ENCODE results near the gene ALPG.
"Not testable (repeated sequence)": the region's sequence is repeated elsewhere in the genome, so short reads cannot be mapped to it uniquely, and the experiment has no call there.

The ALPG gene

DNA sequence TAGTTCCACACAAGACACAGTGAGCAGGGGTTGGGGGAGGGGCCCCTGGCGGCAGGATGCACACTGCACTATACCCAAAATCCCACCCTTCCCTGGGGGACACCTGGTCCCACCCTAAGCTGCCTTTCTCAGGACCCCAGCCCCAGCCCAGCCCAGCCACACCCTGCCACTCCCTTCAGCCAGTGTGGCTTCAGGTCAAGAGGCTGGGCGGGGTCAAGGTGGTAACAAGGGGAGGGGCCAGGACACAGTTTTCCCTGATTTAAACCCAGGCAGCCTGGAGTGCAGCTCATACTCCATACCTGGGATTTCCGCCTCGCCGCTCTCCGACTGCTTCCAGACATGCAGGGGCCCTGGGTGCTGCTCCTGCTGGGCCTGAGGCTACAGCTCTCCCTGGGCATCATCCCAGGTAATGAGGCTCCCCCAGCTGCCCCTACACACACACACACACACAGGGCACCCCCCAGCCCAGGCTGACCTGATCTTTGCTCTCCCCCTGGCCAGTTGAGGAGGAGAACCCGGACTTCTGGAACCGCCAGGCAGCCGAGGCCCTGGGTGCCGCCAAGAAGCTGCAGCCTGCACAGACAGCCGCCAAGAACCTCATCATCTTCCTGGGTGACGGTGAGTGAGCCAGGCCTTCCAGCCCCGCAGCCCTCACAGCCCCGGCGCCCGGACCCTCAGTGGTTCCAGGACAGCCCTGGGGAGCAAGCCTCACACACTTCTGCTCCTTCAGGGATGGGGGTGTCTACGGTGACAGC, at the start of gene ALPG:
ALPG (plus strand) TSS at position 289 of the 755 bp plus-strand sequence; CDS start at position 340, 51 bp downstream.
- no peak for DNase-seq (ENCODE audit: low read depth in 3 of 3, low spot score in 1 of 3)

DNA sequence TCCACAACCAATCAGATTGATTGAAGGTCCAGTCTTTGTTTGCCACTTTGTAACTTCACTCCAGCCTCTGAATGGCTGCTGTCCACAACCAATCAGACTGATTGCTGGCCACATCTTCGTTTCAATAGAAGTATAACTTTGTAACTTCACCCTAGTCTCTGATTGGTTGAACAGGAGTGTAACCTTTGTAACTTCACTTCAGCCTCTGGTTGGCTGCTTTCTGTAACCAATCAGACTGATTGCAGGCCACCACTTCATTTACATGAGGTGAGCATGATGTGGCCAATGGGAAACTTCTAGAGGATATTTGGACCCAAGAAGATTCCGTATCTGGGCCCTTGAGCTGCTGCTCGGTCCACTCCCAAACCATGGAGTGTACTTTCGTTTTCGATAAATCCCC, 45.0 kb upstream of the ALPG start:
- DNase-seq (ENCODE audit: low read depth in 3 of 3, low spot score in 1 of 3), result no peak

DNA sequence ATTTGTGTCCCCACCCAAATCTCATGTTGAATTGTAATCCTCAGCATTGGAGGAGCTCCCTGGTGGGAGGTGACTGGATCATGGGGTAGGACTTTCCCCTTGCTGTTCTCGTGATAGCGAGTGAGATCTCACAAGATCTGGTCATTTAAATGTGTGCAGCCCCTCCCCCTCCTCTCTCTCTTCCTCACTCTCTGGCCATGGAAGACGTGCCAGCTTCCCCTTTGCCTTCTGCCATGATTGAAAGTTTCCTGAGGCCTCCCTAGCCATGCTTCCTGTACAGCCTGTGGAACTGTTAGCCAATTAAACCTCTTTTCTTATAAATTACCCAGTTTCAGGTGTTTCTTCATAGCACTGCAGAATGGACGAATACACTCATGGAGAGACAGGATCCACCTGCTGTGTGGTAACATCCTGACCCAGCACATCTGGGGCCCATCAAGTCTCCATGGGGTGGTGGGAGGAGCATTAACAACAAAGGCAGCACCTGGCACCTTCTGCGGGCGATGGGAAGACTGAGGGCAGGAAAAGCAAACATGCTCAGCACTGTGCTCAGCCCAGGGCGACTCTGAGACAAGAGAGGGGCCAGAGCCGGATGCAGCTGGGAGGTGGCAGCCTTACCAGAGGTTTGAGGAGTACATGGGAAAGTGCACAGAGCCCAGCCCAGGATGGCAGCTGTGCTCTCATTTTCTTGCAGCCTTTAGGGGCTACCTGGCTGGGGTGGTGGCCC, 44.3 kb upstream of the ALPG start:
- no peak for DNase-seq (ENCODE audit: low read depth in 3 of 3, low spot score in 1 of 3)

DNA sequence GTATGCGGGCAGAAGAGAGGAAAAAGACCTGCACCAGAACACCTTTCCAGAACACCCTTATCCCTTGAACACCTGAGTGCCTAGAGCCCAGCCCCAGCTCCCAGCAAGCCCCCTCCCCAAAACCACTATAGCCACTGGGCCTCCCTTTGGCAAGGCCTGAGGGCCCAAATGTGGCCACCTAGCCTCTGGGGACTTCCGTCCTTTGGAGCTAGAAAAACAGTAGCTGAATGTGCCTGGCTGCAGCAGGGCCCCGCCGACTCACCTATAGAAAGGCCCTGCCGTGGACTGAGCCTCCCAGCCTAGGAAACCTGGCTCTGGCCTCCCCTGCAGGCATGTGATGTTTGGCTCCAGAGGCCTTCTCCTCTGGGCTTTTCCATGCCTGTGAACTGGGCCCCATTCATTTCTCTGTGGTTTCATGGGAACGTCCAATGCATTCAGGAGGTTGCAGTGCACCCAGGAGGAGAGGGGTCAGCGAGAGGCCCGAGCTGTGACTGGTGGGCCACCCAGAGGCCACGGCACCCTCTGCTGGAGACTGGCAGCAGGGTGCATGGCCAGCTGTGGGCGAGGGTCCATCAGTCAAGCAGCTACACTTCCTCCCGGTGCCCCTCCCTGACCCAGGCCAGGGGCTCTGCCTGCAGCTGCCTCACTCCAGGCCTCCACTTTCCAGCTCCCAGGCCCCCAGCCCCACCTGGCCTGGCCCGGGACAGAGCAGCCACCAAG, 43.4 kb upstream of the ALPG start:
- not testable (repeated sequence) for DNase-seq (ENCODE audit: low read depth in 3 of 3, low spot score in 1 of 3)

DNA sequence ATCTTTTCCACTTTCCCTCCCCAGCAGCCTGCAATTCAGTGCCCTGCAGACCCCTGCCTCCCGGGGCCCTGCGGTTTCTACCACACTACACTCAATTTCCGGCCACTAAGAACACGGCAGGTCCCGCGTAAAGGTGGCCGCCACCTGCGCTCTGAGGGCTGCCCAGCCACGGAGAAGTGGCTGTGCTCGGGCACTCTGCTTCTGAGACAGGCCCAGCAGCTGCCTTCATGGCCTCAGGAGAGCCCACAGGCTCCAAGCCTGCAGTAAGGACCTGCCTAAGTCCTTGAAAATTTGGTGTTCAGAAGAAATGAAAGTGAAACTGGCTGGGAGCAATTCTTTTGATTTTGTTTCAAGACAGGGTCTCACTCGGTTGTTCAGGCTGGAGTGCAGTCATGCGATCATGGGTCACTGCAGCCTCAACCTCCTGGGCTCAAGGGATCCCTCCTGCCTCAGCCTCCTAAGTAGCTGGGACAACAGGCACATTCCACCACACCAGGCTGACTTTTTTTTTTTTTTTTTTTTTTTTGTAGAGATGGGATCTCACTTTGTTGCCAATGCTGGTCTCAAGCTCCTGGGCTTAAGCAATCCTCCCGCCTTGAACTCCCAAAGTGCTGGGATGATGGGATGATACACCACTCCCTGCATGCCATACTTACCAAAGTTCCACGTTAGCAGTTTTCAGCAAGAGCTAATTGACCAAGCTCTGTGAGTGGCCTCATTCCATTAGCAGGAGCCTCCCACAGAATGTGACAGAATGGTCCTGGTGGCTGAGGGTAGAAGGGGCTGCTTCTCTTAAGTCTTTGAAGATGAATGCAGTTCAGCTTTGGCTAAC, 42.6 kb upstream of the ALPG start:
- DNase-seq (ENCODE audit: low read depth in 3 of 3, low spot score in 1 of 3), result no peak

DNA sequence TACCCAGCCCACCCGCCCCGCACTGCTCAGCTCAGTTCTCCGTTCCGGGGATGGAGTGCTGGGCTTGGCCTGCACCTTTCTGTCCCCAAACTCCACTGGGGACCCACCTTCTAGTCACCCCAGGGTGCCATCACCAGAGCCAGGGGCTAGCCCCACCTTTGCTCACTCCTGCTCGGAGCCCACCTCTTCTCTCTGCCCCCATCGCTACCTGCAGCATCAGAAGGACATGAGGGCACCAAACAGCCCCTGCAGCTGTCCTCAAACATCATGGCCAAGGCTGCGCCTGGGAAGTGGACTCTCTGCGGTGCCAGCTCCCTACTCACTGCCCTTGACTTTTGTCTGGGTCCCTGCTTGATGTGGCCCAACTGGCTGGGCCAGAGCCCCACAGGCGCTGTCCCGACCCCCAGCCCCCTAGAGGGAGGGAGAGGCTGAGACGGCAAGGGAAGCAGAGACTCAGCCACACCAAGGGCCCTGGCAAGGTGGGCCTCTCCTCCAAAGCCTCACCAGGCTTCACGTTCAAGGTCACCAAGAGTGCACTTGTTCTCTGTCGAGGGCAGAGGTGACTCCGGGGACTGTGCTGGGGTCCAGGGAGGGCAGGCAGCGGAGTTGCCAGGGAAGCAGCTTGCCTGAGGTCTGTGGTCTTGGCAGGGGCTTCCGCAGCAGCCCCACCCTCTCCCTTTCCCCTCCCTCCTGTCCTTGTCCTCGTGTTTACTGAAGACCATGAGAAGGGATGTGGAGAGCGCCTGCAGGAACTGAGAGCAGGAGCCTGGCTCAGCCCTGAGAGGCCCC, 41.6 kb upstream of the ALPG start:
- not testable (repeated sequence) for DNase-seq (ENCODE audit: low read depth in 3 of 3, low spot score in 1 of 3)

DNA sequence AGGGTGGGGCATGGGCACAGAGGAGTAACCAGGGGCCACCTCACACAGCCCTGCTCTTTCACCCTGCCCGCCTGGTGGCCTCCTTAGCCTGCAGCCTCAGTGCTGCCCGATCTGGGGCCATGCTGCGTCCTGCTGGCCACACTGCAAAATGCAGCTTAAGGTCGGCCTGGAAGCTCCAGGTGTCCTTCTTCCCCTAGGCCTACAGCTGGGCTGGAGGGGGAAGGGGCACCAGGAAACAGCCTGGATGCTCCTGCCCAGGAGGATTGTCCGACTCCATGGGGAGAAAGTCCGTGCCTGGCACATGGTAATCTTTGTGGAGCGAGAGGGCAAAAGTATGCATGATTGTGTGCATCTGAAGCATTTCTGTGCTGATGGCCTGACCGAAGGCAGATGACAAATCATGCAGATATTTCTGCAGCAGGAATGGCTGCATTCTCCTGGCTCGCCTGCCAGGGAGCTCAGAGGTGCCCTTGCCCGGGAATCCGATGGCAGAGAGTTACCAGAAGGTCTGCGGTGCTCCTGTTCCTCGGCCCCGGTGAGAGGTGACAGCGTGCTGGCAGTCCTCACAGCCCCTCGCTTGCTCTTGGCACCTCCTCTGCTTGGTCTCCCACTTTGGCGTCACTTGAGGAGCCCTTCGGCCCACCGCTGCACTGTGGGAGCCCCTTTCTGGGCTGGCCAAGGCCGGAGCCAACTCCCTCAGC, 40.9 kb upstream of the ALPG start:
- DNase-seq (ENCODE audit: low read depth in 3 of 3, low spot score in 1 of 3), result no peak

DNA sequence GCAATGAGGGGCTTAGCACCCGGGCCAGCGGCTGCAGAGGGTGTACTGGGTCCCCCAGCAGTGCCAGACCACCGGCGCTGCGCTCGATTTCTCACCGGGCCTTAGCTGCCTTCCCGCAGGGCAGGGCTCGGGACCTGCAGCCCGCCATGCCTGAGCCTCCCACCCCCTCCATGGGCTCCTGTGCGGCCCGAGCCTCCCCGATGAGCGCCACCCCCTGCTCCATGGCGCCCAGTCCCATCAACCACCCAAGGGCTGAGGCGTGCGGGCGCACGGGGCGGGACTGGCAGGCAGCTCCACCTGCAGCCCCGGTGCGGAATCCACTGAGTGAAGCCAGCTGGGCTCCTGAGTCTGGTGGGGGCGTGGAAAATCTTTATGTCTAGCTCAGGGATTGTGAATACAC, 40.2 kb upstream of the ALPG start:
- not testable (repeated sequence) for DNase-seq (ENCODE audit: low read depth in 3 of 3, low spot score in 1 of 3)

DNA sequence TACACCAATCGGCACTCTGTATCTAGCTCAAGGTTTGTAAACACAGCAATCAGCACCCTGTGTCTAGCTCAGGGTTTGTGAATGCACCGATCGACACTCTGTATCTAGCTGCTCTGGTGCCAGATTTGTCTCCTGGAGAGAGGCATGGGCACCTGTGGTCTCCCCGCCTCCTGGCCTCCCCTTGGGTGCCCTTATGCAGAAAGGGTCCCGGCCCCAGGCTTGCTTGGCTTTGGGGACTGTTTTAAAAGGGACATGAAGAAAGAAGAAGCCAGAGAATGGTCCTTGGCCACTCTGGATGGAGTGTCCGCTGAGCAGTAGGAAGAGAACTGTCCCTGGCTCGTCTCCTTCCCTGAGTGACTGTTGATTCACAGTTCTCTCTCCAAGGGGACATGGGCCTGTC, 39.6 kb upstream of the ALPG start:
- no peak for DNase-seq (ENCODE audit: low read depth in 3 of 3, low spot score in 1 of 3)

DNA sequence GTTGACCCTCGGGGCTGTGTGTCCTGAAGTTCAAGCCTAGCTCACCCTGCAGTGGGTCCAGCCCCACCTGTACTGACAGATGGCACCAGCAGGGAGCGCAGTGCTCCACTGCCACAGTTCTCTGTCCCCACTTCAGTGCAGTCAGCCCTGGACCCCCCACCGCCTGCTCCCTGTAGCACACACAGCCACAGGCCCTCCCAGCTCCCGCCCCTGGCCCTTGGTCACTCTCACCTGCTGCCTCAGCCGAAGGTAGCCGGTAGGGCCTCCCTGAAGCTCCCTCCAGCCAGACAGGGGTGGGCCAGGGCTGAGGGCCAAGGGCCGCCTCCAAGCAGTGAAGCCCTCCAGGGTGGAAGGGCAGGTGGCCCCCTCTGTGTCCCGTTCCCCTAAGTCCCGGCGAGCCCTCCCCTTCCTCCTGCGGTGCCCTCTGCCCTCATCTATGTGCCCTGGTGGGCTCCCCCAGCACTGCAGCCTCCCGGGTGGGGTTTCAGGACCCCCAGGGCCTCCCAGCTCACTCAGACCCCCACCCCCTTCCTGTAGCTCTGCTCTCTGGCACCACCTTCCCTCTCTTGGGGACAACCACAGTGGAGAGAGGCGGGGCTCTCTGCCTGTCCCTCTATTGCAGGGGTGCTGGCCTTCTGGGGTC, 38.9 kb upstream of the ALPG start:
- DNase-seq (ENCODE audit: low read depth in 3 of 3, low spot score in 1 of 3), result no peak

DNA sequence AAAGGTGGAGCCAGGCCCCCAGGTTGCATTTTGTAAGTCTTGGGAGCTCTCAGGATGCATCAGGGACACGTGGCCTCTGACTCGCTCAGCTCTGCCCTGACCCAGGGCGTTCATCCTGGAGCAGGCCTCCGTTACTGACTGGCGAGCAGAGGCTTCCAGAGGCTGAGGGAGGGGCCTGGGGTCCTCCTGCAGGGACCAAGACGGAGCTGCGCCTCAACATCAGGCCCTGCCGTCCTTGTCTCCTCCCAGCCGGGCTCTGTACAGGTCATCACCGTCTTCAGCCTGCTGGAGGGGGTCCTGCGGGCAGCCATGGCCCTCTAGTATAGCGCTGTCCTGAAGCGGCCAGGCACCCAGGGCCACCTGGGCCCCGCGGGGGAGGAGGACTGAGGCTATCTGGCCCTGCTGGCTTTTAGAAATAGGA, 38.3 kb upstream of the ALPG start:
- DNase-seq (ENCODE audit: low read depth in 3 of 3, low spot score in 1 of 3), result no peak

DNA sequence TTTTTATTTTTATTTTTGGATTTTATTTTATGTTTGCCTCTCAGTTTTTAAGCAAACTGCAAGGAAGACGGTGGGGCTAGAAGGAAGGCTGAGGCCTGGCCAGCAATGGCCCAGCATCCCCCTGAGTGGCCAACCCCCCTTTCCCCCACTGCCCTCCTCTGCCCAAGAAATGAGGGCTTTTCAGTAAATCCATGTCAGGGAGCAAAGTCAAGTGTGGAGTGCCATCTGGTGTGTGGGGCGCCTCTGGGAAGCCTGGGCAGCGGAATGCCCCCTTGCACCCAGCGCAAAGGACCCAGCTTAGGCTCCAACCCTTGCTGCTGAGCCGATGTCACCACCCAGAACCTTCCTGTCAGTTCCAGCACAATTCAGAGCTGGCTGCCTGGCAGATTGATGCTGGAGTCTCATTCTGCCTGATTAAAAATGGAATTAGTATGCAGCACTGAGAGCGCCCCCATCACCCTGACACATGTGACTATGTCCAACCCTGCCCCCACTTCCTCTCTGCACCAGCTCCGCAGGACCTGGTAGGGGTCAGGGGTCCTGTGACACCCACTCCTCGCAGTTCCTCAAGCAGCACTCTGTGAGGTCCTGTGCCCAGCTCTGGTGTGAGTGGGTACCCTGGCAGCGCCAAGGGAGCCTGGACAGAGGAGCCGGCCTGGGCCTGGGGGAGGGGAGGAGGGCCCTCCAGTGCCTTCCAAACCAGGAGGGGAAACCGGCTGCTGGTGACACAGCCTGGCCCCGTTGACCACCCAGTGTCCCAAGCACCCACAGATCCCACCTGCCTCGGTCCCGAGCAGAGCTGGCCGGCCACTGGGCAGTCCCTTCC, 37.3 kb upstream of the ALPG start:
- no peak for DNase-seq (ENCODE audit: low read depth in 3 of 3, low spot score in 1 of 3)

DNA sequence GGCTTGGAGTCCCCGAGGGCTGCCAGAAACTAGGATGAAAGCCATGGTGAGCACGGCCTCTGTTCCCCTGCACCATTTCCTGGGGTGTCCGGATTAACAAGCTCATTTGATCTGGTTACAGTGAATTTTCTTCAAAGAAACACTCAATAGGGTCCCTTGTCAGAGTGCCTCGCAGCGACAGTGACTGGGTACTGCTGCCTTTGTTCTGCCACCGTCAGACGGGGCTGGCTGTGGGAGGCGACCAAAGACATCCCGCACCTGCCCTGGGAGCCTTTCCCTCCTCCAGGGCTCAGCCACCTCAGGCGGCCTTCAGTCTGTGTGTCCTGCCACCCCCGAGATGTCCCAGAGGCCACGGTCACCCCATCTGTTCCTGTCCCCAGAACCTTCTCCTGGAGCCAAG, 36.6 kb upstream of the ALPG start:
- DNase-seq (ENCODE audit: low read depth in 3 of 3, low spot score in 1 of 3), result not testable (repeated sequence)

DNA sequence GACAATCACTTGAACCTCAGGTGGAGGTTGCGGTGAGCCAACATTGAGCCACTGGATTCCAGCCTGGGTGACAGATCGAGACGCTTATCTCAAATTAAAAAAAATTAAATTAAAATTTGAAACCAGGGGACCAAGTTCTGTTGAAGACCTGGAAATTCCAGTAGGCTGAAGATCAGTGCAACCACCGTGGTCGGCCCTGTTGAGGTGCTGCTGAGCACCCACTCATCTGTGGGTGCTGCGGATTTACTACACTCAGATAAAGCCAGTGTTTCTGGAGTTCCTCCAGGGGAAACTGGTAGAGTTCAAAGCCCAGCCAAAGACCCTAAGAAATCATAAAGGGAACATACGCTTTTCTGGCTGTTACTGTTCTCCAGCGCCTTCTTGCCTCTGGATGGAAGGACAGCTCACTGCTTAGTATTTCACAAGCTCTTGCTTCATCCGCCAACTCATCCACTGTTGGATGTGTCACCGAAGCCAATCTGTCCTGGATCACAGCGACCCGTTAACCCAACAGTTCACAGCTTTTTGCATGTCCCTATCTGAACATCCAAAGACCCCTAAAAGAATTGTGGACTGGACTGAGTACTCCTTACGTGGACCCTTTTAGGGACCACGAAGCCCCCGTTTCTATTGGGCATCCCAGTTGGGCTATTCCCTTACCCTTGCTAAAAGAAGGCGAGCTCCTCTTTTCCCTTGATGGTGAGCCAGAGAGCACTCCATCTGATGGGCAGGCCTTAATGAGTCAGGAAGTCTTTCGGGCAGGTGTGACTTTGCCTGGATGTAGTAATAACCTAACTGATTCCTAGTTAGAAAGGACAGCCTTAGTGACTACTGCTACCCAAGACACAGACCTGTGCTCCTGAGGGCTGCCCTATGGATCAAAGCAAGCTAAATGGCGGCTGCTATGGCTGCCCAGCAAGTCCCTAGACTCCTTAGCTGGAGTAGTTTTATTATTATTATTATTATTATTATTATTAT, 34.1 kb upstream of the ALPG start:
- DNase-seq (ENCODE audit: low read depth in 3 of 3, low spot score in 1 of 3), result no peak

DNA sequence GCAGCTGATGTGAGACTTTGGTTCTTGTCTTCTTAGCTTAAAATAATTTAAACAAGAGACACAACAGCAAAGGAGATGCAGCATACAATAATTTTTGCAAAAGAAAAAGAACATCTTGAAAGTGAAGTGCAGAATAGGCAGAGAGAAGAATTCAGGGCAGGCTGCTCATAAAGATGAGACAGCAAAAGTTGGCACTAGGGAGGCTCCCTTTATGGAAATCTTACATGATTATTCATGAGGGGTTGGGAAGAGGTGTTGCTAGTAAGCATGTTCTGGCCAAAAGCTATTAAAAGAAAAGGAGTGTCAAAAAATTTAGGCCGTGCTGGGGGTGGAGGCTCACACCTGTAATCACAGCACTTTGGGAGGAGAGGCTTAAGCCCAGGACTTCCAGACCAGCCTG, 32.3 kb upstream of the ALPG start:
- DNase-seq (ENCODE audit: low read depth in 3 of 3, low spot score in 1 of 3), result no peak

DNA sequence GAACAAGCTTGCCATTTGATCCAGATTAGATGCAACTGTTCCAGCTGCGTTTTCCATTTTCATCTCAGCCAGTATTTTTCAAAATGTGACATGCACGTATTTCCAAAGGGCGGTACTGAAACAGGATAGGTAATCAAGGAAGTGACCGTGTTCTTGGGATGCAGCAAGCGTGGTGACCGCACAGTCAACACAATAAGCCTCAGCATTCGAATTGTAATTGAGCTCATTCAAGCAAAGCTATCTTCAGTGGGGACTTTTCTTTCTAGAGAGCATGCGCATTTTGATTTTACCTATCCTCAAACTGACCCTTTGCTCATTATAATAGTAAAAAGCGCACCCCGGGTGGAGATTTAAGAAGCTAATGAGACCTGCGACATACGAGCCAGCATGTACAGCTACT, 31.5 kb upstream of the ALPG start:
- DNase-seq (ENCODE audit: low read depth in 3 of 3, low spot score in 1 of 3), result no peak

DNA sequence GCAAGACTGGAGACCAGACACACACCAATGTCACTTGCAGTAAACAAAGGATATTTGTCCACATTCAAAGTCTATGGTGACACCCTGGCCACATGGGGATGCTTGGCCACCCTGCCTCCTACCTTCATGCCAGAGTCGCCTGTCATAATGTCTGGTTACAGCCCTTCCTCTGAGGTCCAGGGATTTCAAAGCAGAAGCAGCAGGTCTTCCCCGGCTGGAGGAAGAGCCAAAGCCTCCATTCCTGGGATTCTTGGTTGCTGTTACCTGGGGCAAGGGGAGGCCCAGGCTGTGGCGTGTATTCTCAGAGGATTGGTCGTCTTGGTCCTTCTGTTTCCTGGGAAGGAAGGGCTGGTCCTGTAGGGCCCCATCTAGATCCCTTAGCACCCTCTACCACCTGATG, 30.4 kb upstream of the ALPG start:
- DNase-seq (ENCODE audit: low read depth in 3 of 3, low spot score in 1 of 3), result no peak
